GM18507 (cell line): ENCODE results near the gene UNC13D.
"Not testable (repeated sequence)": the region's sequence is repeated elsewhere in the genome, so short reads cannot be mapped to it uniquely, and the experiment has no call there.

Experiments
- DNase-seq: peaks from one replicate; pipeline ENCODE4 v3.0.0; 2011; ENCODE audit warnings: low read depth; ENCODE audit not compliant: insufficient read length; ENCODE audit errors: extremely low spot score
- FAIRE-seq: peaks from 2 replicates; lab custom pipeline; 2011; peaks lifted over from hg19 to GRCh38; lab: Jason Lieb, UNC

UNC13D gene

GRCh38 chr17:75843577-75844529 is at the start of gene UNC13D:
UNC13D (minus strand) TSS chr17:75844404; CDS start chr17:75844337, 67 bp downstream.
- no peak for FAIRE-seq
- DNase-seq = no peak

- FAIRE-seq = no peak
- no peak for DNase-seq
Measured at GRCh38 chr17:75893305-75894048, 49.3 kb upstream of the UNC13D start.

GRCh38 chr17:75892556-75893224 is 48.5 kb upstream of the UNC13D start:
- DNase-seq = no peak
- no peak for FAIRE-seq

- FAIRE-seq = no peak
- DNase-seq = no peak
Measured at GRCh38 chr17:75891605-75892555, 47.7 kb upstream of the UNC13D start.

- DNase-seq (no peak), FAIRE-seq (no peak)
Measured at GRCh38 chr17:75891022-75891604, 46.9 kb upstream of the UNC13D start.

GRCh38 chr17:75889454-75889853 is 45.2 kb upstream of the UNC13D start:
- no peak for DNase-seq
- FAIRE-seq = no peak

- FAIRE-seq (no peak), DNase-seq (no peak)
Measured at GRCh38 chr17:75888484-75888883, 44.3 kb upstream of the UNC13D start.

GRCh38 chr17:75885860-75886259 is 41.7 kb upstream of the UNC13D start:
- FAIRE-seq, DNase-seq: not testable (repeated sequence)

GRCh38 chr17:75885431-75885830 is 41.2 kb upstream of the UNC13D start:
- FAIRE-seq (no peak), DNase-seq (no peak)

- FAIRE-seq (no peak), DNase-seq (no peak)
Measured at GRCh38 chr17:75881678-75882454, 37.7 kb upstream of the UNC13D start.

- FAIRE-seq (no peak), DNase-seq (no peak)
Measured at GRCh38 chr17:75880266-75880665, 36.1 kb upstream of the UNC13D start.

- DNase-seq (no peak), FAIRE-seq (no peak)
Measured at GRCh38 chr17:75878174-75878998, 34.2 kb upstream of the UNC13D start, which contains the start of gene TRIM47. TRIM47 (minus strand) TSS chr17:75878581; CDS start chr17:75878548, 33 bp downstream.

GRCh38 chr17:75877752-75878173 is 33.6 kb upstream of the UNC13D start:
- FAIRE-seq (peak; percentile 26), DNase-seq (no peak)

GRCh38 chr17:75876938-75877751 is 32.9 kb upstream of the UNC13D start:
- FAIRE-seq (no peak), DNase-seq (no peak)

- peak; percentile 9 for FAIRE-seq
- no peak for DNase-seq
Measured at GRCh38 chr17:75876190-75876937, 32.2 kb upstream of the UNC13D start.

GRCh38 chr17:75875940-75876189 is 31.7 kb upstream of the UNC13D start:
- FAIRE-seq (no peak), DNase-seq (no peak)
